OCI-LY1 (cell line): Measurements from ENCODE around the gene CEP112.

ENCODE experiments used
- H2AFZ ChIP-seq: fragments of 200-600 bp; sonication (generic), shearing (Covaris generic); 2 replicates; pipeline ENCODE4 v1.6.0; 2014; ENCODE audit warnings: antibody characterized with exemption, mild to moderate bottlenecking, low read length
- H3F3A ChIP-seq: fragments of 200-600 bp; sonication (generic), shearing (Covaris generic); 2 replicates; pipeline ENCODE4 v1.6.0; 2014; ENCODE audit warnings: mild to moderate bottlenecking, antibody characterized with exemption, low read length, moderate library complexity; ENCODE audit not compliant: insufficient read depth
- H3K27ac ChIP-seq: fragments of 200-600 bp; sonication (generic); 2 replicates; pipeline ENCODE4 v1.5.1; 2014; ENCODE audit warnings: low read length, mixed run types, mild to moderate bottlenecking, low read depth; ENCODE audit not compliant: poor library complexity, severe bottlenecking
- H3K27me3 ChIP-seq: fragments of 200-600 bp; sonication (generic); 2 replicates; pipeline ENCODE4 v1.6.0; 2014; ENCODE audit warnings: antibody characterized with exemption, mild to moderate bottlenecking, low read length, moderate library complexity; ENCODE audit not compliant: insufficient read depth
- H3K36me3 ChIP-seq: fragments of 200-600 bp; sonication (generic); 2 replicates; pipeline ENCODE4 v1.6.1; 2014; ENCODE audit warnings: mild to moderate bottlenecking, antibody characterized with exemption, low read length, moderate library complexity, mixed read lengths; ENCODE audit not compliant: insufficient read depth
- H3K4me1 ChIP-seq: fragments of 200-600 bp; sonication (generic); 2 replicates; pipeline ENCODE4 v1.5.1; 2014; ENCODE audit warnings: mild to moderate bottlenecking, low read length, moderate library complexity; ENCODE audit not compliant: insufficient read depth, severe bottlenecking
- H3K4me2 ChIP-seq: fragments of 200-600 bp; sonication (generic), shearing (Covaris generic); 2 replicates; pipeline ENCODE4 v1.6.1; 2014; ENCODE audit warnings: low read length
- H3K4me3 ChIP-seq: fragments of 200-600 bp; sonication (generic); 2 replicates; pipeline ENCODE4 v1.5.1; 2014; ENCODE audit warnings: low read length, low read depth, mild to moderate bottlenecking, mixed read lengths; ENCODE audit not compliant: poor library complexity, severe bottlenecking
- H3K79me2 ChIP-seq: fragments of 200-600 bp; shearing (Covaris generic); 2 replicates; pipeline ENCODE4 v1.6.1; 2016; ENCODE audit warnings: mixed run types, low read length, mixed read lengths; ENCODE audit not compliant: insufficient read depth
- H3K9ac ChIP-seq: fragments of 200-600 bp; sonication (generic), shearing (Covaris generic); 2 replicates; pipeline ENCODE4 v1.6.1; 2014; ENCODE audit warnings: mild to moderate bottlenecking, low read length, mixed read lengths
- H3K9me2 ChIP-seq: fragments of 200-600 bp; sonication (generic), shearing (Covaris generic); 2 replicates; pipeline ENCODE4 v1.6.1; 2014; ENCODE audit warnings: low read depth, mild to moderate bottlenecking, low read length, mixed read lengths
- H3K9me3 ChIP-seq: fragments of 200-600 bp; shearing (Covaris generic); 2 replicates; pipeline ENCODE4 v1.6.1; 2014; ENCODE audit warnings: low read length, mixed read lengths
- H4K20me1 ChIP-seq: fragments of 200-600 bp; sonication (generic), shearing (Covaris generic); 2 replicates; pipeline ENCODE4 v1.6.0; 2016; ENCODE audit warnings: mild to moderate bottlenecking, low read length; ENCODE audit not compliant: insufficient read depth
- CTCF ChIP-seq: fragments of 200-600 bp; sonication (generic), shearing (Covaris generic); IDR thresholded peaks from 2 replicates; pipeline ENCODE4 v1.5.1; 2017; ENCODE audit warnings: mild to moderate bottlenecking, antibody characterized with exemption, low read length, moderate library complexity, mixed read lengths
- EZH2 ChIP-seq: fragments of 200-600 bp; sonication (generic), shearing (Covaris generic); IDR thresholded peaks from 2 replicates; pipeline ENCODE4 v1.8.0; 2017; ENCODE audit warnings: borderline replicate concordance, mixed run types, mild to moderate bottlenecking, antibody characterized with exemption, low read length, moderate library complexity, mixed read lengths

The CEP112 gene

GRCh38 chr17:66018786-66019185 is 173.1 kb downstream of the CEP112 start:
- H3F3A ChIP-seq, result no peaks in the 10 kb centered on the region
- no peaks in the 10 kb centered on the region for H4K20me1 ChIP-seq
- H3K4me1 ChIP-seq, result no peaks in the 10 kb centered on the region
- no peaks in the 10 kb centered on the region; the same call in 1 of the 2 replicates for H3K27me3 ChIP-seq
- TF ChIP-seq EZH2 (no peak), CTCF (no peak)
- 0 out of 2 replicates have a peak, but pooled peaks cover 4% of the 10 kb centered on the region for H3K9me3 ChIP-seq
- no peak overlapping the region for H3K4me2 ChIP-seq
- H3K4me3 ChIP-seq, result no peak overlapping the region
- H3K36me3 ChIP-seq, result no peaks in the 10 kb centered on the region
- no peaks in the 10 kb centered on the region for H3K79me2 ChIP-seq
- no peak overlapping the region for H3K9ac ChIP-seq
- no peak overlapping the region for H3K27ac ChIP-seq
- H3K9me2 ChIP-seq, result no peaks in the 10 kb centered on the region
- H2AFZ ChIP-seq, result no peak overlapping the region

GRCh38 chr17:66016231-66016630 is 175.7 kb downstream of the CEP112 start:
- H3K79me2 ChIP-seq, result no peaks in the 10 kb centered on the region
- no peaks in the 10 kb centered on the region for H3K9me2 ChIP-seq
- no peak overlapping the region for H3K4me2 ChIP-seq
- H2AFZ ChIP-seq, result no peak overlapping the region
- H4K20me1 ChIP-seq, result no peaks in the 10 kb centered on the region
- TF ChIP-seq CTCF, result no peak
- TF ChIP-seq EZH2, result no peak
- no peak overlapping the region for H3K9ac ChIP-seq
- H3K27ac ChIP-seq, result no peak overlapping the region
- H3K9me3 ChIP-seq, result no peaks in the 10 kb centered on the region
- H3K4me1 ChIP-seq, result no peaks in the 10 kb centered on the region
- no peaks in the 10 kb centered on the region; the same call in 1 of the 2 replicates for H3K27me3 ChIP-seq
- H3K36me3 ChIP-seq, result no peaks in the 10 kb centered on the region
- no peaks in the 10 kb centered on the region for H3F3A ChIP-seq
- H3K4me3 ChIP-seq, result no peak overlapping the region

DNA sequence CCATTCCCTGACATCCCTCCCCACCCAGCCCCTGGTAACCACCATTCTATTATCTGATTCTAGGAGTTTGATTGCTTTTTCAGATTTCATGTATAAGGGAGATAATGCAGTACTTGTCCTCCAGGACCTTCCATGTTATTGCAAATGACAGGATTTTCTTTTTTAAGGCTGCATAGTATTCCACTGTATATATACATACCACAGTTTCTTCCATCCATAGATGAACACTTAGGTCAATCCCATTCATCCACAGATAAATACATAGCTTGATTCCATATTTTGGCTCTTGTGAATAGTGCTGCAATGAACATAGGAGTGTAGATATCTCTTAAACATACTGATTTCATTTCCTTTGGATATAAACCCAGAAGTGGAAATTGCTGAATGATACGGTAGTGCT is 183.3 kb downstream of the CEP112 start:
- Histone ChIP-seq H3K79me2 (no peaks in the 10 kb centered on the region), H3K27ac (no peak overlapping the region), H4K20me1 (no peaks in the 10 kb centered on the region), H3K4me3 (no peak overlapping the region), H3K27me3 (no peaks in the 10 kb centered on the region), H3K9me2 (no peaks in the 10 kb centered on the region), H3K36me3 (no peaks in the 10 kb centered on the region), H3K9ac (no peak overlapping the region), H3K4me1 (no peaks in the 10 kb centered on the region), H3K9me3 (no peaks in the 10 kb centered on the region), H2AFZ (no peak overlapping the region), H3F3A (no peaks in the 10 kb centered on the region), H3K4me2 (no peak overlapping the region)
- TF ChIP-seq CTCF, result no peak
- TF ChIP-seq EZH2, result no peak
